TTC549 (cell line): Measurements from ENCODE around the gene ZC3H12C.

ENCODE experiments used
- FAIRE-seq: peaks from 2 replicates; lab custom pipeline; 2012; peaks lifted over from hg19 to GRCh38; lab: Jason Lieb, UNC

Gene ZC3H12C

GRCh38 chr11:110152199-110152598, 59.0 kb downstream of the ZC3H12C start:
- FAIRE-seq: no peak

GRCh38 chr11:110153474-110153873, 60.3 kb downstream of the ZC3H12C start:
- FAIRE-seq: no peak

- FAIRE-seq: no peak
These were observed 63.3 kb downstream of the ZC3H12C start for GRCh38 chr11:110156503-110156902.

- FAIRE-seq: no peak
These were observed 65.4 kb downstream of the ZC3H12C start for GRCh38 chr11:110158317-110159200.

GRCh38 chr11:110159476-110159875, 66.3 kb downstream of the ZC3H12C start:
- FAIRE-seq: no peak

GRCh38 chr11:110160016-110160415, 66.8 kb downstream of the ZC3H12C start:
- no peak for FAIRE-seq

GRCh38 chr11:110160437-110160836, 67.2 kb downstream of the ZC3H12C start:
- FAIRE-seq: no peak

GRCh38 chr11:110161061-110161460, 67.9 kb downstream of the ZC3H12C start:
- FAIRE-seq: no peak

GRCh38 chr11:110162216-110162615, 69.0 kb downstream of the ZC3H12C start:
- FAIRE-seq: no peak

- no peak for FAIRE-seq
These were observed 72.1 kb downstream of the ZC3H12C start for GRCh38 chr11:110165039-110165925.

GRCh38 chr11:110168033-110168803, 75.0 kb downstream of the ZC3H12C start:
- no peak for FAIRE-seq

GRCh38 chr11:110169738-110170137, 76.5 kb downstream of the ZC3H12C start:
- FAIRE-seq: no peak

- no peak for FAIRE-seq
These were observed 79.4 kb downstream of the ZC3H12C start for GRCh38 chr11:110172468-110173065.

- no peak for FAIRE-seq
These were observed 80.8 kb downstream of the ZC3H12C start for GRCh38 chr11:110173811-110174644.

- no peak for FAIRE-seq
These were observed 81.6 kb downstream of the ZC3H12C start for GRCh38 chr11:110174645-110175310.

GRCh38 chr11:110176366-110177085, 83.3 kb downstream of the ZC3H12C start:
- no peak for FAIRE-seq

- FAIRE-seq: no peak
These were observed 83.9 kb downstream of the ZC3H12C start for GRCh38 chr11:110177086-110177456.

GRCh38 chr11:110179064-110179463, 85.9 kb downstream of the ZC3H12C start:
- no peak for FAIRE-seq

- FAIRE-seq: no peak
These were observed 89.7 kb downstream of the ZC3H12C start for GRCh38 chr11:110182886-110183285.

- no peak for FAIRE-seq
These were observed 91.3 kb downstream of the ZC3H12C start for GRCh38 chr11:110184456-110184855.
